Dendritic cell treated with granulocyte-macrophage colony-stimulating factor and Interleukin-4, amounts not matched to agents 40 ng/mL and 50 ng/mL, for 4 days (primary cell): ENCODE results near the gene FRY.
A peak's percentile ranks its signal among the peaks of the same experiment; 100 is the strongest.

Source experiments
- H3K27ac Mint-ChIP-seq: one replicate; pipeline ENCODE4 v1.8.0; 2022; ENCODE audit warnings: mild to moderate bottlenecking, mixed read lengths
- H3K27me3 Mint-ChIP-seq: one replicate; pipeline ENCODE4 v1.8.0; 2022; ENCODE audit warnings: mild to moderate bottlenecking, mixed read lengths
- H3K36me3 Mint-ChIP-seq: one replicate; pipeline ENCODE4 v1.8.0; 2022; ENCODE audit warnings: low read depth, mixed read lengths
- H3K4me1 Mint-ChIP-seq: one replicate; pipeline ENCODE4 v1.8.0; 2022; ENCODE audit warnings: low read depth, mixed read lengths
- H3K4me3 Mint-ChIP-seq: one replicate; pipeline ENCODE4 v1.8.0; 2022; ENCODE audit warnings: mild to moderate bottlenecking, moderate library complexity, mixed read lengths
- H3K9me3 Mint-ChIP-seq: one replicate; pipeline ENCODE4 v1.8.0; 2022; ENCODE audit warnings: mixed read lengths
- intact Hi-C: fragments of 100-400 bp; cut with micrococcal nuclease; formaldehyde crosslinking; loops from one replicate; pipeline ENCODE4 v1.15.0; 2022

The FRY gene

GRCh38 chr13:32255724-32256109 lies 224.1 kb downstream of the FRY start:
- Mint-ChIP-seq H3K27ac (no peak overlapping the region), H3K36me3 (peaks cover 54% of the 10 kb centered on the region), H3K4me1 (no peaks in the 10 kb centered on the region), H3K9me3 (no peaks in the 10 kb centered on the region), H3K27me3 (no peaks in the 10 kb centered on the region), H3K4me3 (no peak overlapping the region)
- intact Hi-C loops = no loop called here

- no peaks in the 10 kb centered on the region for H3K27me3 Mint-ChIP-seq
- no peak overlapping the region for H3K27ac Mint-ChIP-seq
- H3K4me3 Mint-ChIP-seq = no peak overlapping the region
- H3K9me3 Mint-ChIP-seq = no peaks in the 10 kb centered on the region
- no peaks in the 10 kb centered on the region for H3K4me1 Mint-ChIP-seq
- intact Hi-C loops = no loop called here
- H3K36me3 Mint-ChIP-seq = peaks cover 52% of the 10 kb centered on the region
Measured at GRCh38 chr13:32256243-32256642, 224.7 kb downstream of the FRY start.

- H3K36me3 Mint-ChIP-seq = peaks cover 57% of the 10 kb centered on the region
- H3K4me3 Mint-ChIP-seq = no peak overlapping the region
- no peaks in the 10 kb centered on the region for H3K27me3 Mint-ChIP-seq
- H3K9me3 Mint-ChIP-seq = no peaks in the 10 kb centered on the region
- H3K27ac Mint-ChIP-seq = no peak overlapping the region
- H3K4me1 Mint-ChIP-seq = no peaks in the 10 kb centered on the region
- intact Hi-C loops = no loop called here
Measured at GRCh38 chr13:32257649-32258048, 226.1 kb downstream of the FRY start.

GRCh38 chr13:32259116-32259515 lies 227.5 kb downstream of the FRY start:
- Mint-ChIP-seq H3K4me1 (no peaks in the 10 kb centered on the region), H3K27me3 (no peaks in the 10 kb centered on the region), H3K9me3 (no peaks in the 10 kb centered on the region), H3K27ac (peak overlapping the region; percentile 12), H3K4me3 (no peak overlapping the region), H3K36me3 (peaks cover 58% of the 10 kb centered on the region)
- intact Hi-C loops = no loop called here

GRCh38 chr13:32261567-32261966 lies 230.0 kb downstream of the FRY start:
- intact Hi-C loops = no loop called here
- no peaks in the 10 kb centered on the region for H3K4me1 Mint-ChIP-seq
- H3K27me3 Mint-ChIP-seq = no peaks in the 10 kb centered on the region
- H3K9me3 Mint-ChIP-seq = no peaks in the 10 kb centered on the region
- H3K36me3 Mint-ChIP-seq = peaks cover 60% of the 10 kb centered on the region
- H3K4me3 Mint-ChIP-seq = no peak overlapping the region
- no peak overlapping the region for H3K27ac Mint-ChIP-seq

- Mint-ChIP-seq H3K4me1 (no peaks in the 10 kb centered on the region), H3K9me3 (no peaks in the 10 kb centered on the region), H3K27ac (no peak overlapping the region), H3K27me3 (no peaks in the 10 kb centered on the region), H3K4me3 (no peak overlapping the region), H3K36me3 (peaks cover 65% of the 10 kb centered on the region)
- intact Hi-C loops = no loop called here
Measured at GRCh38 chr13:32262165-32262564, 230.6 kb downstream of the FRY start.

GRCh38 chr13:32262619-32263018 lies 231.0 kb downstream of the FRY start:
- Mint-ChIP-seq H3K36me3 (peaks cover 70% of the 10 kb centered on the region), H3K4me3 (no peak overlapping the region), H3K4me1 (no peaks in the 10 kb centered on the region), H3K27ac (no peak overlapping the region), H3K9me3 (no peaks in the 10 kb centered on the region), H3K27me3 (no peaks in the 10 kb centered on the region)
- intact Hi-C loops = no loop called here

- Mint-ChIP-seq H3K27me3 (no peaks in the 10 kb centered on the region), H3K9me3 (no peaks in the 10 kb centered on the region), H3K36me3 (peaks cover 82% of the 10 kb centered on the region), H3K4me1 (no peaks in the 10 kb centered on the region), H3K4me3 (no peak overlapping the region), H3K27ac (no peak overlapping the region)
- intact Hi-C loops = no loop called here
Measured at GRCh38 chr13:32264407-32264806, 232.8 kb downstream of the FRY start.

- H3K27me3 Mint-ChIP-seq = no peaks in the 10 kb centered on the region
- no peak overlapping the region for H3K4me3 Mint-ChIP-seq
- no peaks in the 10 kb centered on the region for H3K9me3 Mint-ChIP-seq
- H3K36me3 Mint-ChIP-seq = peaks cover 83% of the 10 kb centered on the region
- no peak overlapping the region for H3K27ac Mint-ChIP-seq
- intact Hi-C loops = no loop called here
- H3K4me1 Mint-ChIP-seq = no peaks in the 10 kb centered on the region
Measured at GRCh38 chr13:32265726-32266125, 234.2 kb downstream of the FRY start.

- peaks cover 83% of the 10 kb centered on the region for H3K36me3 Mint-ChIP-seq
- no peaks in the 10 kb centered on the region for H3K27me3 Mint-ChIP-seq
- intact Hi-C loops = no loop called here
- H3K27ac Mint-ChIP-seq = no peak overlapping the region
- no peaks in the 10 kb centered on the region for H3K9me3 Mint-ChIP-seq
- no peak overlapping the region for H3K4me3 Mint-ChIP-seq
- H3K4me1 Mint-ChIP-seq = no peaks in the 10 kb centered on the region
Measured at GRCh38 chr13:32266130-32266529, 234.6 kb downstream of the FRY start.

- no peak overlapping the region for H3K4me3 Mint-ChIP-seq
- peaks cover 79% of the 10 kb centered on the region for H3K36me3 Mint-ChIP-seq
- H3K27me3 Mint-ChIP-seq = no peaks in the 10 kb centered on the region
- H3K27ac Mint-ChIP-seq = no peak overlapping the region
- H3K4me1 Mint-ChIP-seq = no peaks in the 10 kb centered on the region
- H3K9me3 Mint-ChIP-seq = no peaks in the 10 kb centered on the region
- intact Hi-C loops = no loop called here
Measured at GRCh38 chr13:32267836-32268439, 236.4 kb downstream of the FRY start.

GRCh38 chr13:32272021-32272683 lies 240.6 kb downstream of the FRY start:
- peaks cover 72% of the 10 kb centered on the region for H3K36me3 Mint-ChIP-seq
- intact Hi-C loops = no loop called here

GRCh38 chr13:32277839-32278238 lies 246.3 kb downstream of the FRY start:
- H3K9me3 Mint-ChIP-seq = no peaks in the 10 kb centered on the region
- peaks cover 56% of the 10 kb centered on the region for H3K36me3 Mint-ChIP-seq
- intact Hi-C loops = no loop called here
- no peak overlapping the region for H3K4me3 Mint-ChIP-seq
- H3K27ac Mint-ChIP-seq = no peak overlapping the region
- H3K4me1 Mint-ChIP-seq = no peaks in the 10 kb centered on the region
- no peaks in the 10 kb centered on the region for H3K27me3 Mint-ChIP-seq

More at GRCh38 chr13:32272021-32272683, 240.6 kb downstream of the FRY start:
- H3K9me3 Mint-ChIP-seq = no peaks in the 10 kb centered on the region
- H3K27ac Mint-ChIP-seq = no peak overlapping the region
- H3K27me3 Mint-ChIP-seq = no peaks in the 10 kb centered on the region
- H3K4me3 Mint-ChIP-seq = no peak overlapping the region
- H3K4me1 Mint-ChIP-seq = no peaks in the 10 kb centered on the region

GRCh38 chr13:32278426-32278825 lies 246.9 kb downstream of the FRY start:
- Mint-ChIP-seq H3K9me3 (no peaks in the 10 kb centered on the region), H3K36me3 (peaks cover 58% of the 10 kb centered on the region), H3K27ac (no peak overlapping the region), H3K4me1 (no peaks in the 10 kb centered on the region), H3K27me3 (no peaks in the 10 kb centered on the region), H3K4me3 (no peak overlapping the region)
- intact Hi-C loops = no loop called here

- intact Hi-C loops = no loop called here
- no peak overlapping the region for H3K27ac Mint-ChIP-seq
Measured at GRCh38 chr13:32281096-32281495, 249.5 kb downstream of the FRY start.

More at GRCh38 chr13:32281096-32281495, 249.5 kb downstream of the FRY start:
- no peaks in the 10 kb centered on the region for H3K27me3 Mint-ChIP-seq
- H3K4me1 Mint-ChIP-seq = no peaks in the 10 kb centered on the region
- H3K4me3 Mint-ChIP-seq = no peak overlapping the region
- H3K36me3 Mint-ChIP-seq = peaks cover 42% of the 10 kb centered on the region
- no peaks in the 10 kb centered on the region for H3K9me3 Mint-ChIP-seq
